Motor neuron (in vitro differentiated cells): Measurements from ENCODE around the gene CCL7. TPM values are rescaled to one million over a fixed set of nuclear protein-coding genes. Genes with fewer than 3 reads are reported as not detected.

Source experiments
- ATAC-seq, 8 experiments: fragments of 200-7000 bp; cut with Tn5 transposase; replicated peaks in 6 of 8; 2 replicates each; pipeline ENCODE4 v1.8.0; 2021; ENCODE audit warnings: mild to moderate bottlenecking in 8 of 8, moderate library complexity in 8 of 8
- H3K27ac ChIP-seq, 2 donors: fragments of 250-450 bp; sonication (Bioruptor Pico); 2 replicates each; pipeline ENCODE4 v1.9.0; 2021; ENCODE audit warnings: antibody characterized with exemption in 2 of 2, mild to moderate bottlenecking in 2 of 2, moderate library complexity in 1 of 2
- H3K4me1 ChIP-seq, 2 donors: fragments of 250-450 bp; sonication (Bioruptor Pico); replicated peaks in 1 of 2; 2 replicates each; pipeline ENCODE4 v1.6.1; 2021; ENCODE audit warnings: antibody characterized with exemption in 2 of 2, mild to moderate bottlenecking in 2 of 2, moderate library complexity in 1 of 2
- H3K4me3 ChIP-seq, 5 donors: fragments of 250-450 bp; sonication (Bioruptor Pico); 2 replicates each; pipeline ENCODE4 v1.9.0; 2021; ENCODE audit warnings: antibody characterized with exemption in 5 of 5, mild to moderate bottlenecking in 5 of 5, moderate library complexity in 4 of 5
- WGBS, 10 experiments: fragments of 450-650 bp; shearing (Covaris generic); methylation state at CpG; one replicate each; pipeline ENCODE4 v1.0.0; 2022; 5-methylcytosine and 5-hydroxymethylcytosine counted together
- in situ Hi-C, 9 experiments: fragments of 400-800 bp; cut with MboI; loops; one replicate each; pipeline ENCODE4 v1.15.0; 2021; ENCODE audit warnings: low sequenced_read_pairs in 9 of 9, low pct_unique_long_range_greater_than_20kb in 2 of 9; ENCODE audit not compliant: unreplicated experiment in 9 of 9
- total RNA-seq, 8 experiments: library from RNA; unstranded; fragments of 300-600 nt; gene quantifications; 2 replicates each; pipeline versions ENCODE4 v1.2.3 to v1.2.4, GENCODE V29; 2022

The CCL7 gene
- total RNA-seq, 8 experiments from 2014 or later: not detected

- Histone ChIP-seq H3K4me3 (no peak overlapping the region), H3K4me1 (peaks cover 2 to 12% of the 10 kb centered on the region in 2 donors), H3K27ac (no peak overlapping the region)
- in situ Hi-C loops: no loop called here
- ATAC-seq: no peak
- 67 to 89% (median 83%) methylated on average over 1 to 3 of the region's 3 CpGs; no CpG with 5 or more reads in 7 of the 10 experiments for WGBS, 10 experiments
These were observed 18.8 kb upstream of the CCL7 start for GRCh38 chr17:34251186-34251585.

GRCh38 chr17:34252095-34252443 is 18.0 kb upstream of the CCL7 start:
- H3K4me1 ChIP-seq: peaks cover 2 to 12% of the 10 kb centered on the region in 2 donors
- in situ Hi-C loops: no loop called here
- WGBS, 10 experiments: 79 to 100% (median 91%) methylated on average over 1 to 5 of the region's 5 CpGs; no CpG with 5 or more reads in 4 of the 10 experiments
- H3K4me3 ChIP-seq: no peak overlapping the region
- ATAC-seq: peak in 1 of 8 experiments; percentile 2
- H3K27ac ChIP-seq: no peak overlapping the region

GRCh38 chr17:34252444-34253138 is 17.4 kb upstream of the CCL7 start:
- Histone ChIP-seq H3K4me1 (peaks cover 2 to 12% of the 10 kb centered on the region in 2 donors), H3K27ac (no peak overlapping the region), H3K4me3 (no peak overlapping the region)
- in situ Hi-C loops: no loop called here
- WGBS, 10 experiments: 0 to 100% (median 0%) methylated on average over 1 to 3 of the region's 6 CpGs; no CpG with 5 or more reads in 6 of the 10 experiments
- peak in 5 of 8 experiments; percentile 18 to 73 (median 61) for ATAC-seq

- WGBS, 10 experiments: 0 to 93% (median 72%) methylated on average over 1 to 3 of the region's 3 CpGs
- in situ Hi-C loops: no loop called here
- Histone ChIP-seq H3K4me3 (no peak overlapping the region), H3K27ac (no peak overlapping the region), H3K4me1 (peaks cover 2 to 12% of the 10 kb centered on the region in 2 donors)
- no peak for ATAC-seq
These were observed 16.9 kb upstream of the CCL7 start for GRCh38 chr17:34253139-34253525.

- Histone ChIP-seq H3K4me3 (no peak overlapping the region), H3K27ac (no peak overlapping the region), H3K4me1 (peaks cover 2 to 12% of the 10 kb centered on the region in 2 donors)
- ATAC-seq: peak in 1 of 8 experiments; percentile 1
- in situ Hi-C loops: no loop called here
- WGBS, 10 experiments: 0 to 89% (median 70%) methylated on average over 1 to 3 of the region's 3 CpGs; no CpG with 5 or more reads in 3 of the 10 experiments
These were observed 15.9 kb upstream of the CCL7 start for GRCh38 chr17:34254146-34254545.

- WGBS, 10 experiments: 0 to 100% (median 1%) methylated on average over 1 to 6 of the region's 11 CpGs
- in situ Hi-C loops: no loop called here
- peak within 1 kb of the TSS in 4 of 5 donors; percentile 8 to 24 (median 15) for H3K4me3 ChIP-seq
- H3K27ac ChIP-seq: peak within 1 kb of the TSS in 1 of 2 donors; percentile 33
- ATAC-seq: peak; percentile 57 to 97 (median 88)
- peaks cover 2 to 12% of the 10 kb centered on the region in 2 donors for H3K4me1 ChIP-seq
These were observed 15.2 kb upstream of the CCL7 start, which contains the start of gene CCL2 for GRCh38 chr17:34254651-34255380. CCL2 (plus strand) TSS chr17:34255285; CDS start chr17:34255350, 65 bp downstream.

GRCh38 chr17:34255381-34255732 is 14.7 kb upstream of the CCL7 start:
- 0 to 58% (median 33%) methylated on average over 1 to 5 of the region's 5 CpGs; no CpG with 5 or more reads in 5 of the 10 experiments for WGBS, 10 experiments
- in situ Hi-C loops: no loop called here
- H3K4me3 ChIP-seq: peak overlapping the region in 2 of 5 donors; percentile 9 to 16
- peak overlapping the region in 1 of 2 donors; percentile 33 for H3K27ac ChIP-seq
- H3K4me1 ChIP-seq: peaks cover 2 to 12% of the 10 kb centered on the region in 2 donors
- ATAC-seq: peak in 6 of 8 experiments; percentile 1 to 37 (median 12)

- no peak for ATAC-seq
- 80 to 100% (median 94%) methylated on average over 1 of the region's 1 CpG; no CpG with 5 or more reads in 6 of the 10 experiments for WGBS, 10 experiments
- no peak overlapping the region for H3K27ac ChIP-seq
- H3K4me3 ChIP-seq: no peak overlapping the region
- H3K4me1 ChIP-seq: peaks cover 2 to 12% of the 10 kb centered on the region in 2 donors
- in situ Hi-C loops: no loop called here
These were observed 14.2 kb upstream of the CCL7 start for GRCh38 chr17:34255841-34256240.

GRCh38 chr17:34257299-34257985 is 12.6 kb upstream of the CCL7 start:
- no peak for ATAC-seq
- 14 to 93% (median 81%) methylated on average over 1 to 5 of the region's 5 CpGs for WGBS, 10 experiments
- H3K27ac ChIP-seq: no peak overlapping the region
- H3K4me3 ChIP-seq: no peak overlapping the region
- H3K4me1 ChIP-seq: peaks cover 2 to 12% of the 10 kb centered on the region in 2 donors
- in situ Hi-C loops: no loop called here

- ATAC-seq: no peak
- in situ Hi-C loops: no loop called here
- no peak overlapping the region for H3K4me3 ChIP-seq
- H3K4me1 ChIP-seq: peaks cover 2 to 12% of the 10 kb centered on the region in 2 donors
- H3K27ac ChIP-seq: no peak overlapping the region
- WGBS, 10 experiments: 50 to 100% (median 85%) methylated on average over 1 of the region's 1 CpG; no CpG with 5 or more reads in 4 of the 10 experiments
These were observed 12.1 kb upstream of the CCL7 start for GRCh38 chr17:34257986-34258326.

- ATAC-seq: peak in 1 of 8 experiments; percentile 3
- H3K4me3 ChIP-seq: no peak overlapping the region
- in situ Hi-C loops: no loop called here
- peaks cover 2 to 12% of the 10 kb centered on the region in 2 donors for H3K4me1 ChIP-seq
- H3K27ac ChIP-seq: no peak overlapping the region
These were observed 10.9 kb upstream of the CCL7 start for GRCh38 chr17:34259146-34259545.

- in situ Hi-C loops: loop anchor here in 1 of 9 experiments (10.0 kb wide), 1 partner anchor 54 kb away; the partner anchor contains the start of gene CCL8
These were observed 9.2 kb upstream of the CCL7 start for GRCh38 chr17:34260861-34261260.

More at GRCh38 chr17:34260861-34261260, 9.2 kb upstream of the CCL7 start:
- no peak for ATAC-seq
- Histone ChIP-seq H3K4me3 (no peak overlapping the region), H3K27ac (no peak overlapping the region), H3K4me1 (no peaks in the 10 kb centered on the region)
- WGBS, 10 experiments: 19 to 100% (median 74%) methylated on average over 1 to 4 of the region's 4 CpGs; no CpG with 5 or more reads in 2 of the 10 experiments
